Trophoblast cell (in vitro differentiated cells and primary cell): Measurements from ENCODE around the gene ZNF467.

Experiments
- DNase-seq, 2 donors: peaks; one replicate each; pipeline ENCODE4 v3.0.0-alpha.2; 2016
- H2AFZ ChIP-seq: 2 replicates; pipeline ENCODE4 v1.6.1; 2013; ENCODE audit warnings: low read length, moderate library complexity, mild to moderate bottlenecking; ENCODE audit not compliant: insufficient read depth, poor library complexity
- H2AK5ac ChIP-seq: 2 replicates; pipeline ENCODE4 v1.6.1; 2013; ENCODE audit warnings: mild to moderate bottlenecking, low read length
- H2BK120ac ChIP-seq: 2 replicates; pipeline ENCODE4 v1.6.1; 2013; ENCODE audit warnings: low read length, mild to moderate bottlenecking, moderate library complexity; ENCODE audit not compliant: insufficient read depth, poor library complexity
- H2BK12ac ChIP-seq: 2 replicates; pipeline ENCODE4 v1.6.1; 2013; ENCODE audit warnings: mild to moderate bottlenecking, low read length, moderate library complexity
- H2BK5ac ChIP-seq: 2 replicates; pipeline ENCODE4 v1.6.1; 2013; ENCODE audit warnings: low read length, low read depth, moderate library complexity, mild to moderate bottlenecking; ENCODE audit not compliant: poor library complexity
- H3K14ac ChIP-seq: 2 replicates; pipeline ENCODE4 v1.6.1; 2013; ENCODE audit warnings: mild to moderate bottlenecking, low read length
- H3K18ac ChIP-seq: 2 replicates; pipeline ENCODE4 v1.6.1; 2013; ENCODE audit warnings: mild to moderate bottlenecking, low read length
- H3K23ac ChIP-seq: 2 replicates; pipeline ENCODE4 v1.6.1; 2013; ENCODE audit warnings: low read length
- H3K27ac ChIP-seq: 2 replicates; pipeline ENCODE4 v1.5.1; 2013; ENCODE audit warnings: low read depth, mild to moderate bottlenecking, inconsistent platforms, low read length, moderate library complexity
- H3K27me3 ChIP-seq: 2 replicates; pipeline ENCODE4 v1.6.1; 2013; ENCODE audit warnings: inconsistent platforms, mild to moderate bottlenecking, low read length, moderate library complexity; ENCODE audit not compliant: insufficient read depth
- H3K36me3 ChIP-seq, 2 experiments: 1 replicate in 1 of 2; 2 replicates in 1 of 2; pipeline ENCODE4 v1.6.1; 2013; ENCODE audit warnings: low read length in 2 of 2, mild to moderate bottlenecking in 2 of 2, moderate library complexity in 1 of 2; ENCODE audit not compliant: insufficient read depth in 2 of 2, control insufficient read depth in 1 of 2
- H3K4ac ChIP-seq: 2 replicates; pipeline ENCODE4 v1.6.1; 2013; ENCODE audit warnings: low read depth, mild to moderate bottlenecking, low read length, moderate library complexity
- H3K4me1 ChIP-seq, 2 experiments: 1 replicate in 1 of 2; 2 replicates in 1 of 2; pipeline ENCODE4 v1.6.1; 2013; ENCODE audit warnings: low read length in 2 of 2, mild to moderate bottlenecking in 2 of 2, moderate library complexity in 1 of 2; ENCODE audit not compliant: insufficient read depth in 2 of 2, control insufficient read depth in 1 of 2
- H3K4me2 ChIP-seq: 2 replicates; pipeline ENCODE4 v1.6.1; 2013; ENCODE audit warnings: inconsistent platforms, mild to moderate bottlenecking, low read length, moderate library complexity
- H3K4me3 ChIP-seq: 2 replicates; pipeline ENCODE4 v1.5.1; 2013; ENCODE audit warnings: mild to moderate bottlenecking, low read depth, low read length, inconsistent platforms
- H3K79me1 ChIP-seq: one replicate; pipeline ENCODE4 v1.6.1; 2013; ENCODE audit warnings: low read length
- H3K79me2 ChIP-seq: 2 replicates; pipeline ENCODE4 v1.6.1; 2013; ENCODE audit warnings: low read length, mild to moderate bottlenecking; ENCODE audit not compliant: control insufficient read depth, insufficient read depth, poor library complexity
- H3K9ac ChIP-seq: 2 replicates; pipeline ENCODE4 v1.6.1; 2013; ENCODE audit warnings: mild to moderate bottlenecking, low read length
- H3K9me3 ChIP-seq: 2 replicates; pipeline ENCODE4 v1.6.1; 2013; ENCODE audit warnings: low read depth, mild to moderate bottlenecking, control low read depth, inconsistent platforms, low read length; ENCODE audit not compliant: insufficient read depth
- H4K12ac ChIP-seq: 2 replicates; pipeline ENCODE4 v1.6.1; 2013; ENCODE audit warnings: low read depth, mild to moderate bottlenecking, low read length, moderate library complexity
- H4K8ac ChIP-seq: 2 replicates; pipeline ENCODE4 v1.6.1; 2013; ENCODE audit warnings: low read depth, mild to moderate bottlenecking, low read length, moderate library complexity
- H4K91ac ChIP-seq: one replicate; pipeline ENCODE4 v1.6.1; 2013; ENCODE audit warnings: low read depth, mild to moderate bottlenecking, low read length, moderate library complexity
- WGBS: extraction: QIAGEN DNeasy Blood & Tissue Kit; methylation state at CpG from one replicate; pipeline ENCODE4 v1.1.7; 2013; ENCODE audit warnings: missing lambda C conversion rate; ENCODE audit not compliant: insufficient read length, insufficient coverage; ENCODE audit errors: extremely low coverage; 5-methylcytosine and 5-hydroxymethylcytosine counted together

ZNF467 gene

DNA sequence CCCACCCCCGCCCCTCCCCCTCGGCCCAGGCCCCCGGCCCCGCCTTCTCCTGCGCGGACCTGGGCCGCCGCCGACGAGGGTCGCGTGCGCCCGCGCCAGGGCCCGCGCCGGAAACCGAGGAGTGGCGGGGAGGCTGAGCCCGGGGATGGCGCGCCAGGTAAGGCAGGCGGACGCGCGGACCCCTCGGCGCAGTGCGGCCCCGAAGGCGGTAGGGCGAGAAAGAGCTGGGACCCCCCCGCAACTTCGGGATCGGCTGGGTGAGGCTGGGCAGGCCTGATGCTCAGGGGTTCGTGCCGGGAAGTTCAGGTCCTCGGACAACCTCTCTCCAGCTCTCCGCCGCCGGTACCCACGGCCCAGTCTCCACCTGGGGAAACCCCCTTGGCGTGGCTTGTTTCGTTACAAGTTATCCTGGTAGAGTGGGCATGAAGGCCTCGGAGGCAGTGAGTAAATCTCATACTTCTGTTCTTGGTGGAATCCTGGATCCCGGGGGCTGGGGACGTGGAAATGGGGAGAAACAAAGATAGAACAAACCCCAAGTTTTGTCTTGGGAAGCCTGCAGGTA, 58.4 kb downstream of the ZNF467 start:
- H3K4ac ChIP-seq: peak overlapping the region; percentile 77

More for the DNA sequence above, 58.4 kb downstream of the ZNF467 start:
- Histone ChIP-seq H3K36me3 (peaks cover 3 to 6% of the 10 kb centered on the region in 2 experiments), H3K4me3 (peak overlapping the region; percentile 96), H2BK5ac (peak overlapping the region; percentile 48), H3K14ac (peak overlapping the region; percentile 83), H2AK5ac (peak overlapping the region; percentile 60), H3K27me3 (no peaks in the 10 kb centered on the region), H3K27ac (no peak overlapping the region), H3K9me3 (peaks cover 1% of the 10 kb centered on the region), H2BK120ac (peak overlapping the region; percentile 78), H2AFZ (peak overlapping the region; percentile 74), H3K9ac (peak overlapping the region; percentile 87), H3K18ac (peak overlapping the region; percentile 81), H4K12ac (peak overlapping the region; percentile 46), H3K4me2 (peak overlapping the region; percentile 94), H3K23ac (no peak overlapping the region), H3K4me1 (peaks cover 30 to 34% of the 10 kb centered on the region in 2 experiments), H4K8ac (peak overlapping the region; percentile 67), H4K91ac (peak overlapping the region; percentile 81), H3K79me2 (peaks cover 9% of the 10 kb centered on the region), H2BK12ac (no peak overlapping the region), H3K79me1 (peaks cover 14% of the 10 kb centered on the region)
- DNase-seq: peak; percentile 27 to 54
- WGBS: no CpG with 5 or more reads among the region's 48 CpGs
